Spleen (tissue), 7 donors: ENCODE results near the gene GPR3.

Source experiments
- POLR2AphosphoS5 ChIP-seq, 3 donors: sonication (generic); formaldehyde crosslinking; IDR thresholded peaks; one replicate each; pipeline ENCODE4 v1.5.1; 2017; ENCODE audit warnings: antibody characterized with exemption in 3 of 3
- TF ChIP-seq, protein P1 (sequence below), 11 experiments: fragments of 200-600 bp in 7 of 11; fragments of 450-650 bp in 4 of 11; sonication (generic) in 4 of 11; IDR thresholded peaks in 8 of 11; conservative IDR thresholded peaks in 3 of 11; 1 replicate in 7 of 11; 2 replicates in 4 of 11; pipeline versions ENCODE4 v1.4.0 to v1.8.0; 2016 to 2021; ENCODE audit warnings: antibody characterized with exemption in 11 of 11, inconsistent platforms in 4 of 11, mild to moderate bottlenecking in 1 of 11
- donor health status: DM: no; HTN: no; CAD: no; lungs with moderate emphysema.
- donor health status: DM: no; HTN: no; CAD: no.
- donor health status: DM: no; HTN: no; CAD: no.

DNA sequence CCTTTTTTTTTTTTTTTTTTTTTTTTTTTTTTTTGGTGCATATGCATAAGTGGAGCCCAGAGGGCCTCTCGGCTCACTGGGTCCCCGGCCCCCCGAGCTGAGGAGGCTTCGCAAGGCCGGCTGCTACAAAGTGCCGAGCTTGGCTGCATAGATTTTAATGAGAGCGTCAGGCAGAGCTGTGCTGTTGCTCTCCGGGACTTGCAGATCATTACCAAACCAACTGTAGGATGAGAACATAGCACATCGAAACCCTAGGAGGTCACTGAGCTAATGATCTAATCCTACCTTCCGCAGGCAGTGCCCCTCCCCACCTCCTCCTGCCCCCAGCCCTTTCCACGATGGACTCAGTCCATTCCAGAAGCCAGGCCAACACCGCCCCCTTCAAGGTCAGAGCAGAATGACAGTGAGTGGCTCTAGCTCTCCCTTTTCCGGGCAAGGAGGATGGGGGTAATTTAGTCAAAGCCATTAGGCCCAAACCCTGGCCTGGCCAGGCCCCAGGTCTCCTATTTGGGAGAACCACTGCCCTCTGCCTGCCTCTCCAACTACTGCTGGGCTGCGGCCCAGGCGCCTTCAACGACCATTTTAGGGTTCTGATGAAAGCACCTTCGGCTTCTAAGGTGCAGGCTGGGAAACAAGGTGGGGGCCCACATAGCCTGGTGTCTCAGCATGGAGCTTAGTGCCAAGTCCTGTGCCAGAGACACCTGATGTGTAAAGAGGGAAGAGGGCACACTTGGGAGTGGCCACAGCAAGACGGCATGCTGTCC, 13.4 kb downstream of the GPR3 start:
- TF ChIP-seq, protein P1, sequence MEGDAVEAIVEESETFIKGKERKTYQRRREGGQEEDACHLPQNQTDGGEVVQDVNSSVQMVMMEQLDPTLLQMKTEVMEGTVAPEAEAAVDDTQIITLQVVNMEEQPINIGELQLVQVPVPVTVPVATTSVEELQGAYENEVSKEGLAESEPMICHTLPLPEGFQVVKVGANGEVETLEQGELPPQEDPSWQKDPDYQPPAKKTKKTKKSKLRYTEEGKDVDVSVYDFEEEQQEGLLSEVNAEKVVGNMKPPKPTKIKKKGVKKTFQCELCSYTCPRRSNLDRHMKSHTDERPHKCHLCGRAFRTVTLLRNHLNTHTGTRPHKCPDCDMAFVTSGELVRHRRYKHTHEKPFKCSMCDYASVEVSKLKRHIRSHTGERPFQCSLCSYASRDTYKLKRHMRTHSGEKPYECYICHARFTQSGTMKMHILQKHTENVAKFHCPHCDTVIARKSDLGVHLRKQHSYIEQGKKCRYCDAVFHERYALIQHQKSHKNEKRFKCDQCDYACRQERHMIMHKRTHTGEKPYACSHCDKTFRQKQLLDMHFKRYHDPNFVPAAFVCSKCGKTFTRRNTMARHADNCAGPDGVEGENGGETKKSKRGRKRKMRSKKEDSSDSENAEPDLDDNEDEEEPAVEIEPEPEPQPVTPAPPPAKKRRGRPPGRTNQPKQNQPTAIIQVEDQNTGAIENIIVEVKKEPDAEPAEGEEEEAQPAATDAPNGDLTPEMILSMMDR (IDR thresholded peaks at IDR 0.05 in 8 of 11, conservative IDR thresholded peaks at IDR 0.05 in 3 of 11) = peak in 2 of 11 experiments; percentile 25 to 33
- peak in 2 of 3 donors; percentile 13 to 34 for TF ChIP-seq POLR2AphosphoS5 (IDR thresholded peaks at IDR 0.05)
